ENCODE data around the gene GPC3.

GRCh38 chrX:133847340-133847994 lies 137.9 kb downstream of the GPC3 start:
- TF ChIP-seq CTCF (IDR thresholded peaks at IDR 0.05) (no peak), POLR2AphosphoS5 (IDR thresholded peaks at IDR 0.05) (no peak), POLR2A (IDR thresholded peaks at IDR 0.05) (no peak), EP300 (IDR thresholded peaks at IDR 0.05; ENCODE audit: low read depth) (no peak)
